HG03025 (cell line): ENCODE results near the gene SLC12A3.

Source experiments
- ATAC-seq: cut with Tn5 transposase; IDR thresholded peaks from one replicate; pipeline ENCODE4 v1.9.1; 2021; ENCODE audit warnings: mild to moderate bottlenecking, moderate library complexity; ENCODE audit not compliant: unreplicated experiment, low FRiP score

Gene SLC12A3

GRCh38 chr16:56960681-56961281 is 95.8 kb downstream of the SLC12A3 start:
- no peak for ATAC-seq

GRCh38 chr16:56961386-56961785 is 96.4 kb downstream of the SLC12A3 start:
- ATAC-seq = no peak

- no peak for ATAC-seq
Observed at GRCh38 chr16:56961851-56962281, 96.9 kb downstream of the SLC12A3 start, which contains the start of gene CETP. CETP (plus strand) TSS chr16:56961950; CDS start chr16:56961980, 30 bp downstream.

GRCh38 chr16:56964243-56965148 is 99.5 kb downstream of the SLC12A3 start:
- ATAC-seq = no peak
